Spleen (tissue), 11 donors: ENCODE results near the gene TRIOBP. TPM values are rescaled to one million over a fixed set of nuclear protein-coding genes. Genes with fewer than 3 reads are reported as not detected.

Experiments
- DNase-seq: peaks from one replicate; pipeline ENCODE4 v3.0.0-alpha.2; 2020
- H3K27ac ChIP-seq, 8 donors: fragments of 200-600 bp; sonication (generic) in 7 of 8; 1 replicate in 4 of 8; 2 replicates in 4 of 8; pipeline versions ENCODE4 v1.5.0 to v1.8.0; 2016 to 2021; ENCODE audit warnings: inconsistent platforms in 4 of 8, mild to moderate bottlenecking in 4 of 8, moderate library complexity in 1 of 8
- H3K27me3 ChIP-seq, 7 donors: fragments of 200-600 bp; sonication (generic) in 6 of 7; replicated peaks in 1 of 7; 1 replicate in 4 of 7; 2 replicates in 3 of 7; pipeline versions ENCODE4 v1.5.0 to v1.8.0; 2016 to 2021; ENCODE audit warnings: inconsistent platforms in 3 of 7, mild to moderate bottlenecking in 1 of 7
- H3K36me3 ChIP-seq, 6 donors: fragments of 200-600 bp; sonication (generic) in 5 of 6; 1 replicate in 4 of 6; 2 replicates in 2 of 6; pipeline versions ENCODE4 v1.5.0 to v1.8.0; 2016 to 2021; ENCODE audit warnings: inconsistent platforms in 2 of 6
- H3K4me1 ChIP-seq, 6 donors: fragments of 200-600 bp; sonication (generic) in 5 of 6; 1 replicate in 3 of 6; 2 replicates in 3 of 6; pipeline versions ENCODE4 v1.5.0 to v1.8.0; 2016 to 2021; ENCODE audit warnings: inconsistent platforms in 3 of 6
- H3K4me3 ChIP-seq, 8 donors: fragments of 200-600 bp; sonication (generic) in 7 of 8; 1 replicate in 4 of 8; 2 replicates in 4 of 8; pipeline versions ENCODE4 v1.5.0 to v1.8.0; 2016 to 2021; ENCODE audit warnings: inconsistent platforms in 4 of 8, mild to moderate bottlenecking in 4 of 8, moderate library complexity in 2 of 8
- H3K9me3 ChIP-seq, 8 donors: fragments of 200-600 bp; sonication (generic) in 7 of 8; 1 replicate in 4 of 8; 2 replicates in 4 of 8; pipeline versions ENCODE4 v1.5.0 to v1.8.0; 2016 to 2021; ENCODE audit warnings: inconsistent platforms in 4 of 8
- POLR2A ChIP-seq, 3 donors: fragments of 450-650 bp; IDR thresholded peaks; one replicate each; pipeline ENCODE4 v1.5.1; 2017; ENCODE audit warnings: antibody characterized with exemption in 3 of 3, mild to moderate bottlenecking in 1 of 3
- POLR2AphosphoS5 ChIP-seq, 3 donors: sonication (generic); formaldehyde crosslinking; IDR thresholded peaks; one replicate each; pipeline ENCODE4 v1.5.1; 2017; ENCODE audit warnings: antibody characterized with exemption in 3 of 3
- WGBS, 5 donors: extraction: QIAGEN DNeasy Blood & Tissue Kit in 3 of 5; methylation state at CpG; one replicate each; pipeline versions ENCODE4 v1.1.5 to v1.1.7; 2013 to 2018; 5-methylcytosine and 5-hydroxymethylcytosine counted together
- intact Hi-C: fragments of 100-400 bp; cut with DNase I; formaldehyde crosslinking; loops from one replicate; pipeline ENCODE4 v1.15.0; 2023; ENCODE audit warnings: low total_unique reads
- polyA plus RNA-seq, 3 donors: library from polyadenylated mRNA; stranded (reverse); fragments of 200-250 nt; gene quantifications; one replicate each; pipeline ENCODE4 v1.2.1, GENCODE V29; 2013
- total RNA-seq, 7 donors: library from RNA; depleted of rRNA in 3 of 7; stranded (reverse); fragments of >200 nt in 3 of 7; fragmentation: NEBNext Ultra II Directional in 4 of 7; extraction: Animal tissue kit (Norgen Biotek cat#: 25700) in 4 of 7; gene quantifications; one replicate each; pipeline versions ENCODE4 v1.1.0 to v1.2.1, GENCODE V29; 2016 to 2021
- TF ChIP-seq, protein P1 (sequence below), 11 experiments: fragments of 200-600 bp in 7 of 11; fragments of 450-650 bp in 4 of 11; sonication (generic) in 4 of 11; IDR thresholded peaks in 8 of 11; conservative IDR thresholded peaks in 3 of 11; 1 replicate in 7 of 11; 2 replicates in 4 of 11; pipeline versions ENCODE4 v1.4.0 to v1.8.0; 2016 to 2021; ENCODE audit warnings: antibody characterized with exemption in 11 of 11, inconsistent platforms in 4 of 11, mild to moderate bottlenecking in 1 of 11
- donor health status: healthy with polysubstance abuse.
- donor health status: DM: no; HTN: no; CAD: no; lungs with moderate emphysema.
- donor health status: DM: no; HTN: no; CAD: no.
- donor health status: Bipolar disorder and iron deficiency.
- donor health status: healthy.
- donor health status: DM: no; HTN: no; CAD: no.
- donor health status: DM: yes; HTN: yes; CAD: no.

Gene TRIOBP
- total and polyA plus RNA-seq, 10 donors = 24.6 to 151 (median 103) TPM

DNA sequence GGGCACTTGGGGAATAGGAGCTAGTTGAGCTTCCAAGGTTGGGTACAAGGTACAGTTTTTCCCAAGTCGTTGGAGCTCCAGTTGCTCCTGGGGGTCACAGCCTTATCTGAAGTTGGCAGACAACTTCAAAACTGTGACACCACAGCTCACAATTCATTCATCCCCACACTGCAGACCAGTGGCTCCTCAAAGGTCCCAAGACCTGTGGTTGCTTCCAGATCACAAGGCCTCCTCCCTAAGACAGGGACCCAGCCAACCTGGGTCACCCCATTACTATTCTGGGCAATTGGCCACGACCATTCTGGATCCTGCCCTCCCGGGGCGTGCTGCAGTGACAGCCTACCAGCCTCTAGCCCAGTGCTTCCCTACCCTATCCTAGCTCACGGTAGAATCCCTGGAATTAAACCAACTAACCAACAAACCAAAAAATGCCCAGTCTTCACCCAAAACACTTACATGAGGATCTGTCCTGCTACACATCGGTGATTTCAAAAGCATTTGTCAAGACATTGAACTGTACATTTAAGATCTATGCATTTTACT lies 39.2 kb upstream of the TRIOBP start:
- Histone ChIP-seq H3K9me3 (no peaks in the 10 kb centered on the region), H3K4me1 (peaks cover 19 to 46% (median 42%) of the 10 kb centered on the region in 6 donors), H3K4me3 (peak overlapping the region in 7 of 8 donors; percentile 28 to 95 (median 79)), H3K36me3 (peaks cover 0 to 33% (median 23%) of the 10 kb centered on the region in 6 donors), H3K27me3 (no peaks in the 10 kb centered on the region), H3K27ac (peak overlapping the region; percentile 72 to 88 (median 80))
- WGBS, 5 donors = 9 to 15% (median 13%) methylated on average over 6 of the region's 6 CpGs
- intact Hi-C loops = no loop called here
- TF ChIP-seq POLR2AphosphoS5 (IDR thresholded peaks at IDR 0.05) (no peak), POLR2A (IDR thresholded peaks at IDR 0.05) (no peak)
- TF ChIP-seq, protein P1, sequence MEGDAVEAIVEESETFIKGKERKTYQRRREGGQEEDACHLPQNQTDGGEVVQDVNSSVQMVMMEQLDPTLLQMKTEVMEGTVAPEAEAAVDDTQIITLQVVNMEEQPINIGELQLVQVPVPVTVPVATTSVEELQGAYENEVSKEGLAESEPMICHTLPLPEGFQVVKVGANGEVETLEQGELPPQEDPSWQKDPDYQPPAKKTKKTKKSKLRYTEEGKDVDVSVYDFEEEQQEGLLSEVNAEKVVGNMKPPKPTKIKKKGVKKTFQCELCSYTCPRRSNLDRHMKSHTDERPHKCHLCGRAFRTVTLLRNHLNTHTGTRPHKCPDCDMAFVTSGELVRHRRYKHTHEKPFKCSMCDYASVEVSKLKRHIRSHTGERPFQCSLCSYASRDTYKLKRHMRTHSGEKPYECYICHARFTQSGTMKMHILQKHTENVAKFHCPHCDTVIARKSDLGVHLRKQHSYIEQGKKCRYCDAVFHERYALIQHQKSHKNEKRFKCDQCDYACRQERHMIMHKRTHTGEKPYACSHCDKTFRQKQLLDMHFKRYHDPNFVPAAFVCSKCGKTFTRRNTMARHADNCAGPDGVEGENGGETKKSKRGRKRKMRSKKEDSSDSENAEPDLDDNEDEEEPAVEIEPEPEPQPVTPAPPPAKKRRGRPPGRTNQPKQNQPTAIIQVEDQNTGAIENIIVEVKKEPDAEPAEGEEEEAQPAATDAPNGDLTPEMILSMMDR (IDR thresholded peaks at IDR 0.05 in 8 of 11, conservative IDR thresholded peaks at IDR 0.05 in 3 of 11) = no peak
- DNase-seq = no peak

DNA sequence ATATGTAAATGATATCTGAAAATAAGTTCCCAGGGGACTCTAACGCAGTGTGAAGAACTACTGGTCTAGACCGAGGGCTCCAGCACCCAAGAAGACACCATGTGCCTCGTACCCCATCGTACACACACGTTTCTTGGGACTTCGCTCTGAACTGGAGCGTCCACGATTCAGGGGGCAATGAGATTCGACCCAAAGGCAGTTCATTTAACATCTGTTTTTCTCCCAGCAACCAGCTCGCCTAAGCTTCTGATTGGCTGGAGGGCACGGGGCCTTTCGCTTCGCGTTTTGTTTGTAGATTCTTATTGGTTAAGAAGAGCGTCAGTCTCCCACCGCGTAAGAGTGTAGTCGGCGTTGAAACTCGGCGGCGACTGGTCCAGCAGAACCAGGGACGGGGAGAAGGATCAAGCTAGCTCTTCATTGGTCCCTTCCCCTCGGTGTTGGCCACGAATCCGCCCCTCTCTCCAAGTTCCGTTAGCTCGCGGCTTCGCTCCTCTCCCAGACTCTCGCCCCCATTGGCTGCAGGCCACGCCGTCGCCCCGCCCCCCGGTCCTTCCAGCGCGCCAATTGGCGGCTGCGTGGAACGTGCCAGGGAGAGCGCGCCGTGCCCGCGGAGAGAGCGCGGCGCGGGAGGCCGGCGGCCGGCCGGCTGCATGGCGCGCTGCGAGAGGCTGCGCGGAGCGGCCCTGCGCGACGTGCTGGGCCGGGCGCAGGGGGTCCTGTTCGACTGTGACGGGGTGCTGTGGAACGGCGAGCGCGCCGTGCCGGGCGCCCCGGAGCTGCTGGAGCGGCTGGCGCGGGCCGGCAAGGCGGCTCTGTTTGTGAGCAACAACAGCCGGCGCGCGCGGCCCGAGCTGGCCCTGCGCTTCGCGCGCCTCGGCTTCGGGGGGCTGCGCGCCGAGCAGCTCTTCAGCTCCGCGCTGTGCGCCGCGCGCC lies 38.4 kb upstream of the TRIOBP start, which contains the start of gene PDXP:
TSS of gene PDXP (plus strand) at position 591 of the 933 bp plus-strand sequence. CDS start at position 651, 60 bp downstream.
- Histone ChIP-seq H3K4me1 (peaks cover 19 to 54% (median 44%) of the 10 kb centered on the region in 6 donors), H3K36me3 (peaks cover 0 to 25% (median 16%) of the 10 kb centered on the region in 6 donors), H3K4me3 (peak within 1 kb of the TSS; percentile 34 to 95 (median 78)), H3K9me3 (no peaks in the 10 kb centered on the region), H3K27me3 (no peaks in the 10 kb centered on the region), H3K27ac (peak within 1 kb of the TSS; percentile 72 to 88 (median 80))
- intact Hi-C loops = no loop called here
- DNase-seq = peak; percentile 99
- 1% methylated on average over 51 to 101 of the region's 101 CpGs for WGBS, 5 donors
- TF ChIP-seq, protein P1 (IDR thresholded peaks at IDR 0.05 in 8 of 11, conservative IDR thresholded peaks at IDR 0.05 in 3 of 11) = peak in 2 of 11 experiments; percentile 20 to 29
- TF ChIP-seq POLR2A (IDR thresholded peaks at IDR 0.05) (no peak), POLR2AphosphoS5 (IDR thresholded peaks at IDR 0.05) (peak; percentile 80 to 90 (median 87))

DNA sequence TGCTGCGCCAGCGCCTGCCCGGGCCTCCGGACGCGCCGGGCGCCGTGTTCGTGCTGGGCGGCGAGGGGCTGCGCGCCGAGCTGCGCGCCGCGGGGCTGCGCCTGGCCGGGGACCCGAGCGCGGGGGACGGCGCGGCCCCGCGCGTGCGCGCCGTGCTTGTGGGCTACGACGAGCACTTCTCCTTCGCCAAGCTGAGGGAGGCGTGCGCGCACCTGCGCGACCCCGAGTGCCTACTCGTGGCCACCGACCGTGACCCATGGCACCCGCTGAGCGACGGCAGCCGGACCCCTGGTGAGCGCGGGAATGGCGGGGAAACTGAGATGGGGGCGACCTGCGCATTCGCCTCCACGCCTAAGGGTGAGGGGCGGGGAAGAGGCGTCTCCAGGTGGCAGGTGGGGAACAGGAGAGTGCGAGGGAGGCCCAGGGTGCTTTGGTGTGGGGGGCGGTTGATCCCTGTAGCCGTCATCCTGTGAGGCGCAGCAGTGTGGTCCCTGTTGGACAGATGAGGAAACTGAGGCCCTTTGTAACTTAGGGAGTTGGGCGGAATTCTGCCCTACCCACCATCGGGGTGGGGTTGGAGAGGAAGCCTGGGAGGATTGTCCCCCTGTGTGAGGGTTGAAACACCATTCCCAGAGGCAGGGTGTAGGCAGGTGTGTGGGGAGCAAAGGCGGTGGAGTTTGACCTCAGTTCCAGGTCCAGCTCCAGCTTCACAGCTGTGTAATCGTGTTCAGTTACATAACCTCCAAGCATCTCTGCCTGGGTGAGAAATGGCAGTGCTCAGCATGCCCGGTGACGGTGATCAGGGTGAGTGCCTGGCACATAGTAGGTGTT lies 37.6 kb upstream of the TRIOBP start:
- H3K36me3 ChIP-seq = peaks cover 0 to 17% (median 7%) of the 10 kb centered on the region in 6 donors
- peak overlapping the region in 6 of 8 donors; percentile 58 to 88 (median 84) for H3K27ac ChIP-seq
- H3K4me1 ChIP-seq = peaks cover 19 to 55% (median 44%) of the 10 kb centered on the region in 6 donors
- no peaks in the 10 kb centered on the region for H3K27me3 ChIP-seq
- H3K9me3 ChIP-seq = no peaks in the 10 kb centered on the region
- WGBS, 5 donors = 3 to 9% (median 4%) methylated on average over 28 to 68 of the region's 68 CpGs
- DNase-seq = peak; percentile 90
- intact Hi-C loops = no loop called here
- TF ChIP-seq POLR2A (IDR thresholded peaks at IDR 0.05) (no peak), POLR2AphosphoS5 (IDR thresholded peaks at IDR 0.05) (no peak)
- TF ChIP-seq, protein P1 (IDR thresholded peaks at IDR 0.05 in 8 of 11, conservative IDR thresholded peaks at IDR 0.05 in 3 of 11) = no peak
- peak overlapping the region; percentile 34 to 95 (median 78) for H3K4me3 ChIP-seq
